PC-9 (cell line): ENCODE data around the gene SORCS2.

Experiments used
- CTCF ChIP-seq: fragments of 200-600 bp; sonication (generic); conservative IDR thresholded peaks from 2 replicates; pipeline ENCODE4 v1.6.1; 2017; ENCODE audit warnings: mixed run types, antibody characterized with exemption, mild to moderate bottlenecking, moderate library complexity
- EZH2 ChIP-seq: fragments of 200-600 bp; sonication (generic); IDR thresholded peaks from 2 replicates; pipeline ENCODE4 v1.8.0; 2017; ENCODE audit warnings: antibody characterized with exemption, low read depth

- TF ChIP-seq CTCF (no peak), EZH2 (no peak)
Observed at GRCh38 chr4:7487998-7488671, 295.8 kb downstream of the SORCS2 start.
